HT-29 (cell line): ENCODE measurements around the gene MRPL46. TPM values are rescaled to one million over a fixed set of nuclear protein-coding genes. Genes with fewer than 3 reads are reported as not detected.

ENCODE experiments used
- DNase-seq: peaks from one replicate; pipeline ENCODE4 v3.0.0-alpha.2; 2015; ENCODE audit warnings: low spot score
- total RNA-seq: library from RNA; depleted of rRNA; stranded (reverse); fragments of >200 nt; shearing (Covaris generic); gene quantifications from 2 replicates; pipeline ENCODE4 v1.2.3, GENCODE V29; 2014; rRNA removed

The MRPL46 gene
- 33.7 and 47.3 TPM in 2 replicates for total RNA-seq

- DNase-seq, result peak; percentile 96
Measured at GRCh38 chr15:88467073-88467934, at the start of gene MRPL46, which contains the start of gene MRPS11. TSS of gene MRPL46 (minus strand) at chr15:88467388. CDS start at chr15:88467377, 11 bp downstream. TSS of gene MRPS11 (plus strand) at chr15:88467708. CDS start at chr15:88467718, 10 bp downstream.

- peak; percentile 12 for DNase-seq
Measured at GRCh38 chr15:88513195-88513594, 46.0 kb upstream of the MRPL46 start.

DNA sequence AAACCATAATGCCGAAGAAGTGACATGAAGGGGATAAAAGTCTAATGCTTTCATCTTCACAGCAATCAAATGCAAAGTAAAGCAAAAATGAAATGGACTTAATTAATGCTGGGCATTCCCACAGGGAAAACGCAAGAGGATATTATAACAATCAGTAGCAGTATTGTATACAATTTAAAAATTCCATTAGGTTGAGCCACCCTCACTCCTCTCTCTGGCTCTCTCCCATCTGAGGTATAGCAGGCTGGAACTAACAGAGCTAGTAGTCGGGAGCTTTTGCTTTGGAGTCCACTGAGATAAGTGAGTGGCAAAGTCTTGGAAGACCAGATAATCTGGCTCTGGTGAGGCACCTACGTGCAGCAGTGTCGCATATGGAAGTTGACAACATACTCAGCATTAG lies 45.4 kb upstream of the MRPL46 start:
- no peak for DNase-seq

DNA sequence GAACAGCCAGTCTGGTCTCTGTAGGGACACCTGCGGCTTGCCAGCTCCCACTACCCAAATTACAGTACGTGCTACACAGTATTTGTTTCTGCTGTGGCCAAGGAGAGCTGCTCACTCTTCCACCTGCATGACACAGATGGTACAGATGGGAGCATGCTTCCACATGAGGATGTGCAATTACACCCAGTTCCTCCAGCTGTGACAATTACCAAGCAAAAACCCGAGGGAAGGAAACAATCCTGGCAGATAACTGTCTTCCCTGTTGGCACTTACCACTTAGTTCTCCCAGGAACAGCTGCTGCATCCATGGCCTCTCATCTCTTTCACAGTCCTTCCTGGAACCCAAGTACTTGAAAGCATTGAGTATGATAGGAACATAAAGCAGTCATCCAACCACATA lies 44.9 kb upstream of the MRPL46 start:
- DNase-seq, result no peak

DNA sequence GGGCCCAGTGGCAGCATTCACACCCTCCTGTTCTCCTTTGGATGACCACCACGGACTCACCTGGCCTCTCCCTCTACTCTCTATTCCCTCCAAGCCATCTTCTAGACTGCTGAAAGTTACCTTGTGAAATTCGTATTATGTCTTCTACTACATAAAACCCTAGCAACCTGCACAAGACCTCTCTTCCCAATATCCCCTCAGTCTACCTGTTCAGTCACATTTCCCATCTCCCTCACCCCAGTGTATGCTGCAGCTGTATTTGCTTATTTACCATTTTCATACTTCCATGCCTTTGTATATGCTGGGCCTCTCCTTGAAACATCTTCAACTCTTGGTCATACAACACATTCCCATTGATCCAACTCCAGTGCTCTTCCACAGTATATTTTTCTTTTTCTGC lies 44.0 kb upstream of the MRPL46 start:
- no peak for DNase-seq

- no peak for DNase-seq
Measured at GRCh38 chr15:88509964-88510363, 42.8 kb upstream of the MRPL46 start.

- DNase-seq, result no peak
Measured at GRCh38 chr15:88509321-88509720, 42.1 kb upstream of the MRPL46 start.

GRCh38 chr15:88506628-88507027 lies 39.4 kb upstream of the MRPL46 start:
- peak; percentile 21 for DNase-seq

DNA sequence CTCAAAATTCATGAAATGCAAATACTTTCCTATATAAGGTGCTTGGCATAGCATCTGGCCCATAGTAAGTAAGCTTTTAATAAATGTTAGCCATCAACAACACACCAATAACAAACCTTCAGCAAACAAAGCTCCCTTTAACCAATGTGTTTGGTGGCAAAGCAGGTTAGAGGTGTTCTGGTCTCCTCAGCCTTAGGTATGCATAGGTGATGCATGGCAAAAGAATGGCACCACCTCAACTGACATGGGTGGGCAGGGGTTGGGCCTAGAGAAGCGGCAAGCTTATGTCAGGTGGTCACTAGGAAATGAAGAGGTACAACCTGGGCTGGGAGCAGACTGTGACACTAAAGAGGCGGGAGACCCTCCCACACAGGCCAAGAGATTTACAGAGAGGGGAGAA lies 38.5 kb upstream of the MRPL46 start:
- peak; percentile 91 for DNase-seq

DNA sequence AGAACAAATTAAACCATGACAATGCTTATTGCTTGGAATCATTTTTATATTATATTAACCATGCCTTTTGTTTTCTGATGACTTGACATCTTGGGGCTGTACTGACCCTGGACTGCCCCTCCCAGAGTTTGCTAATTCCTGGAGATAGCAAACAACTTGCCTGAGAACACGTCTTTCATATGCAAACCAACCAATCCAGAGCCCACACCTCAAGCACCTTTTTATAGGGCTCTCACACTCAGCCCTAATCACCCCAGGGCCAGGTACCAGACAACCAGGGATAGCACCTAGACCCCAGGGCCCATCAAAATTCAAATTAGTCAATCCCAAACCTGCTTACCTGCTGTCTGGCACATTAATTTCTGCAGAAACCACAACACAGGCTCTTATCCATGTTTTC lies 37.3 kb upstream of the MRPL46 start:
- DNase-seq, result no peak

DNA sequence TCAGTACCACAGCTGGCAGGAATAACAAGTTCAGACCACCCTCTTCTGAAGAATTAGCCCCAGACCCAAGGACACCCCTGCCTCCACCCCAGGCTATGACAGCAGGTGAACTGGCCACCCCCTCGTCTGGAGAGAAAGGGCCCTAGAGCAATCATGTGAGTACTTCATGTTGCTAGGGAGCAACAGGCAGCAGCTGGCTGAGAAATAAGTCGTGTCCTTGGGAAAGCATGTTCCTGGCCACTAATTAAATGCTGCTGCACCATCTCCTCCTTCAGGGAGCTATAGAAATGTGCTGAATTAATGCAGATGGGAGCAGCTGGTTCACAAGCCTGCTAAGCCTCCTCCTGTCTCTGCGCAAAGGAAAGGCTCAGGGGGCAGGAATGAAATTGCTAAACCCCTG lies 31.8 kb upstream of the MRPL46 start:
- DNase-seq, result no peak

- no peak for DNase-seq
Measured at GRCh38 chr15:88497109-88497765, 30.0 kb upstream of the MRPL46 start.

DNA sequence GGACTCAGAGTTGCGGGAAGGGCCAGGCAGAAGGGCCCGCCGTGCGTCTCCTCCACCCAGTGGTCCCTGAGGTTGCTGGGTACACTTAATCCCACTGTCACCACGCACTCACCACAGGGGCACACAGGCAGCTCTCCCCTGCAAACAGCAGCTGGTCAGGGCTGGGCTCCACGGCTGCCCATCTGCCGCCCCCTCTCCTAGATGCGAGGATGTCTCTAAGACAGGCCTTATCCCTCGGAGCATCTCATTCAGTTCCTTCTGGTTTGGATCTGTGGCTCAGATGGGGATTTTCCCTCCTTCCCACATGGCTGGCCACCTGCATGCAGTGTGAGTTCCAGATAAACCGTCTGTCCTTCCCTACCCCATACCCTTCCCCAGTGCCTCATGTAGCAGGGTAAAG lies 26.7 kb upstream of the MRPL46 start:
- DNase-seq, result no peak

DNA sequence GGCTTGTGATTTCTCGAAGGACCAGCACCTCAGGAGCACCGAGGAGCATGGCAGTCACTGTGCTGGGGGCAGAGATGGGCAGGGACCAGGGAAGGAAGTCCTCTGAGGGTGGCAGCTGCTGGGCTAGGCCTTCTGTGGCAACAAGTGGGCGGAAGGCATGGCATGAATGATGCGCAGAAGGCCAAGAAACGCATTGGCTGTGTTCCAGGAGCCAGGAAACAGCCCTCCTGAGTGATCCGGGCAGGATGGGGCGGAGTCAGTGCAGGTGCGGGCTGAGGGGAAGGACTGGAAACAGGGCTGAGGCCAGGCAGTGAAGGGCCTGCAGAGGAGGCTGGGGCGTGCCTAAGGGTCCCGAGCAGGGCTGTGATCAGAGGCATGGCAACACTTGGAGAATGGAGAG lies 24.0 kb upstream of the MRPL46 start:
- DNase-seq, result peak; percentile 80

- no peak for DNase-seq
Measured at GRCh38 chr15:88490036-88490435, 22.8 kb upstream of the MRPL46 start.

DNA sequence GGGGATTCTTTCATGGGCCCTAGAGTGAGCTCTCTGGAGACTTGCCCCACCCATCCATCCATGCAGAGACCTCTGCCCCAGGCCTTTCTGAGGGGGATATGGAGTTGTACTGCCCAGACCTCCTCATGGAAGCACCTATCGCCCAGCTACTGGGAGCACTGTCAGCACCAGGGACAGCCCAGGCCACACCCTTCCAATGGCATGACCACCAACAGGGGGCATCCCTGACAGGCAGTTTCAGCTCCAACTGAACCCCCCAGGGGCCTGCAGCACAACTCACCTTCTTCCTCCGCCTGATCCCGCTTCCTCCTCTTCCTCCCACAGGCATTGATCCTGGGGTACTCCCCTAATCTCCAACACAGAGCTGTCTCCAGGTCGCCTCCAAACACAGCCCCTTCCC lies 22.1 kb upstream of the MRPL46 start:
- DNase-seq, result no peak

GRCh38 chr15:88487796-88488523 lies 20.8 kb upstream of the MRPL46 start:
- DNase-seq, result no peak

GRCh38 chr15:88487178-88487795 lies 20.1 kb upstream of the MRPL46 start:
- DNase-seq, result no peak

DNA sequence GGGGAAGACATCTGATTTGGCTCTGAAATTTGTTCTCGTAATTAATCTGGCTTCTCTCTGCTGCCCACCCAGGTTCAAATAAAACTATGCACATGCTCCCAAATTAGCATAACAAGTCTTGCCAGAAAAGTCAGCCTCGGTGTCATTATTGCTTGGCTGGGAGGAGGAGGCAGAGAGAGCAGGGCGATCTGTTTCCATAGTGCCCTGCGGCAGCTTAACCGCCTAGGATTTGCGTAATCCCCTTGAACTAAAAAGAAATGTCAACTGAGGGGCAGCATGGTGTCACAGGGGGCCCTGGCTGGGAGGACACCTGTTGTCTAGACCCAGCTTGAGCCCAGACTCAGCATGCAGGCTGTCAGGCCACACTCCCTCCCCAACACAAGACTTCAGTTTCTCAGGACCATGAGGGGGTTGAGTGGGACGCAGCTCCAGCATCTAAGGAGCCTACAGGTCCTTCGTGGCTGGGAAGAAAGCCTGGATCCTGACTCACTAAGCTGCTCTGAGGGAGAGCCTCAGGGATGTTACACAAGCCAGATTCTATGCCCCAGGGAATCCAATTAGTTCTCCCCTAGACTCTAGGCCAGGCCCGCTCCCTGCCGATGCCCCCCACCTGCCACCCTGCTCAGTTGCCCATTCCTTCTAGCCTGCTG lies 17.6 kb upstream of the MRPL46 start:
- no peak for DNase-seq

- no peak for DNase-seq
Measured at GRCh38 chr15:88482263-88482662, 15.1 kb upstream of the MRPL46 start.

GRCh38 chr15:88480981-88481380 lies 13.8 kb upstream of the MRPL46 start:
- DNase-seq, result no peak
